Raji (cell line): ENCODE results near the gene KBTBD7.

Source experiments
- POLR2A ChIP-seq: IDR thresholded peaks from 2 replicates; pipeline ENCODE4 v1.6.1; 2011; ENCODE audit warnings: low read depth, low read length, control low read depth; ENCODE audit not compliant: insufficient read depth

The KBTBD7 gene

DNA sequence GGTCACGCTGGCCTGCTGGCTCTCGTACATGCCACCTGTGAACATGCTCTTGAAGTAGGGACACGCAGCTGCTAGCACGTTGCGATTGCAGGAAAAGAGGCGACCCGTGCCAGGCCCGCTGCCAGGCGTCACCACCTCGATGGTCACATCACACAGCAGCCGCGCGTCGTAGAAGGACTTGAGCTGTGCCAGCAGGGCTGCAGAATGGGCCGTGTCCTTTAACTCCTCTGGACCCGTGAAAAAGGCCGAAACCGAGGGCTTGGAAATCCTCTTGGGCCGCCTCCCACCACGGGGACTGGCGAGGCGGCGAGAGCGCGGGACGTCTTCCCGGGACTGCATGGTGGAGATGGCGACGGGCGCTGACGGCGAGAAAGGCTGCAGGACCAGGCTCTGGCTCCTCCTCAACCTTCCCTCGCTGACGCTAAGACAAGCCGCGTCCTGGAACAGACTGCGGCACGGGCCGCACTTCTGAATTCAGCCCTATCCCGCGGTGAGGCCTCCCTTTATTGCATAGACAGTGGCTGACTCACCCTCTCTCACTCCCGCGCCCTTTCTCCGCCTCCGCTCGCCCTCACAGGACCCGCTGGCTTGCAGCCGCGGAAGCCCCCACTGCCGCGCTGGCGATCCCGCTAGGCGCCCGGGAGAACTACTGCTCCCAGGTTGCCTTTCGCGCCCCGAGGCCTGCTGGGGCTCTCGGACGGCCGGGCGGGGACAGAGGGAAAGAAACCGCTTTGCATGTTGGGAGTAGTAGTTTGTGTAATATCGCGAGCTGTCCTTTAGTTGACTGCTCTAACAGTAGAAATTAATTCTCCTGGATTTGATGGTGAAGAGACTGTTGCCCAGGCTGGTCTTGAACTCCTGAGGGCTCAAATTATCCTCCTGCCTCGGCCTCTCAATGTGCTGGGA lies at the start of gene KBTBD7:
Gene KBTBD7, minus strand, starts transcription at position 651 of the 906 bp plus-strand sequence. Its CDS starts 312 bp downstream, at position 339.
- peak; percentile 41; the same call in 1 of the 2 replicates for TF ChIP-seq POLR2A

DNA sequence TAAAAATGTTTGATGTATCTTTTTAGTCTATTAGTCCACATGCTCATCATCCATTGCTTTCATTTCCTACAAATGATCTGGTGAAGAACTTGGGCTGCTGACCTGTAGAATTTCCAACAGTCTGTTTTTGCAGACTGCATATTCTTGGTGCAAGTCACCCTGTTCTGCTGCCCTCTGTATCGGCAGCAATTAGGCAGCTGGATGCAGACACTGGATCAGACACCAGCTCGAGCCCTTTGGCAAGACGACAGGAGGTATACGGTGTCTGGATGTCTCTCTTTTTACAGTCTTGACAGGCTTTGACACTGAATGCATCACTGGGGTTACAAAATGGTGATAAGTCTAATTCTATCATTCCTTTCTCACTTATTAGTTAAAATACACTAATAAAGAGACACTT lies 47.3 kb upstream of the KBTBD7 start:
- no peak for TF ChIP-seq POLR2A

DNA sequence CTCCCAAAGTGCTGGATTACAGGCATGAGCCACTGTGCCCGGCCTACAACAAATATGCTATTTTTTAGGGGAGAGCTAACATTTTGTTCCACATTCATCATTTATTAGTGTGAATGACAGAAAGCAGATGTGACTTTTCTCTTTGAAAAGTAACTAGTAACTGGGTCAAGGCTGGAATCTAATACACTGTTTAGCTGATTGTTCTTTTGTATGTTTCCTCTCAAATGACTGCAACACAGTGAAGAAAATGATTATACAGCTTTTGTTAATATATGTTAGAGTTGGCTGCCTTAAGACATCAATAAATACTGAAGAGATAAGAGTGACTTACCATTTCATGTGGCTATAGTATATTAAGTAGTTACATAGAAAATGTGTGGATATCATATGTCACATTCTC lies 42.0 kb upstream of the KBTBD7 start:
- no peak for TF ChIP-seq POLR2A

DNA sequence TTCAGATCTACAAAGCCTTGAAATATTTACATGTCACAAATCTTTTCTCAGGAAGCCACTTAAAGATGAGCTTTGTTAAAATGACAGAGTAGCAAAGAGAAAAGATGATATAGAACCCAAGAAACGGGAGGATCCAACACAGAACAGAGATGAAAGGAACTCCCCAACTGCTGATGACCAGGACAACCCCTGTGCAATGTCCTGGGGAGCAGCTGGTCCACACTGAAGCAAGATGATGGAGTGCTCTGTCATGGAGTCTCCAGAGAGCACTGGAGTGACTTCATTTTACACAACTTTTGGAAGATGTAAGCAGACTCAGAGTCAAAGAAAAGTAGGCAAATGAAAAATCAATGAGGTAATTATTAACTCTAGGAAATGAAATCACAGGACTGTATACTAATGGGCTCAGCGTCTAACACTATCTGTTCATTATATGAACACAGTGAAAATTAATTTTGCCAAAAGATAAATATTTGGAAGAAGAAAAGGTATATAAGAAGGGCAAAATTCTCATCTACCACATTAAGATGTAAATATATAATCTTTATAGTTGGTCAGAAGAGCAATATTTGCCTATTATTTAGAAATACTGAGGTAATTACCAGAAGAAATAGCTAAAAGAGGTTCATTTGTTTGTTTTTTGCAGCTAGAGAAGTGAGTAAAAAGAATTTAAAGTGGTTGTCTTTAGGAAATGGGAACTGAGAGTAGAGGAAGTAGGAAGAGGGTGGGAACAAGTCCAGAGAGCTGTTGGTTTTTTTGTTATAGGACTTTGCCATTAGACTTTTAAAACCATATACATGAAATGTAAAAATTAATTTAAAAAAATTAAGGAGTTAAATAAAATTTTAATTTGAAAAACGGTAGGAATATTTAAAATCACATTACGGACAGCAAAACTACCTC lies 38.5 kb upstream of the KBTBD7 start:
- TF ChIP-seq POLR2A: no peak

GRCh38 chr13:41231786-41232185 lies 37.4 kb upstream of the KBTBD7 start:
- TF ChIP-seq POLR2A: no peak

DNA sequence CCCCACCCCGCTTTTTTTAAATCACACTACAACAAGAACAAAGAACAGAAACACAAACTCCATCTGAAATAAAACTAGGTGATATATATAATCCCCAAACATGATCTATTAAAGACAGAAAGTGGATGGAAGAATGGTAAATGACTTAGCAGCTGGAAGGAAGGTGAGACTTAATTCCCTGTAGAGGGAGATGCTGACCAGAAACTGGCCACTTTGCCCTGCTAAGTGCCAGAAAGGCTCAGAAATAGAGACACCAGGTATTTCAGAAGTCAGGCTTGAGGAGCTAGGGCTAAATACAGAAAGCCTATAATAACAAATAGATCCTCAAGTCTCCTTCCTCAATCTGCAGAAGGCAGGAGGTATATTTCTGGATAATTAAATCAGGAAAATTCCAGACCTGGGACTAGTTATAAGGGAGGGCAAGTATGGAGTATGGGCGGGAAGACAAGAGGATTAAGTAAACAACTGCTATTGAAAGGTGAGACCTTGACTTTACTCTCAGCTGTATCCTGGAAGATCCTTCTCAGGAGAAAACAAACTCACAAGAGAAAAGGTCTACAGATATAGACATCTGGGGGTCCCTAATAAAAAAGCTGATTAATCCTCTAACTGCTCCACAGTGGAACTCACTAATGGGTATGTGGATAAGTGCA lies 36.8 kb upstream of the KBTBD7 start:
- TF ChIP-seq POLR2A: no peak

GRCh38 chr13:41229356-41229755 lies 35.0 kb upstream of the KBTBD7 start:
- no peak for TF ChIP-seq POLR2A

- TF ChIP-seq POLR2A: no peak
Measured at GRCh38 chr13:41224113-41225110, 30.0 kb upstream of the KBTBD7 start.

DNA sequence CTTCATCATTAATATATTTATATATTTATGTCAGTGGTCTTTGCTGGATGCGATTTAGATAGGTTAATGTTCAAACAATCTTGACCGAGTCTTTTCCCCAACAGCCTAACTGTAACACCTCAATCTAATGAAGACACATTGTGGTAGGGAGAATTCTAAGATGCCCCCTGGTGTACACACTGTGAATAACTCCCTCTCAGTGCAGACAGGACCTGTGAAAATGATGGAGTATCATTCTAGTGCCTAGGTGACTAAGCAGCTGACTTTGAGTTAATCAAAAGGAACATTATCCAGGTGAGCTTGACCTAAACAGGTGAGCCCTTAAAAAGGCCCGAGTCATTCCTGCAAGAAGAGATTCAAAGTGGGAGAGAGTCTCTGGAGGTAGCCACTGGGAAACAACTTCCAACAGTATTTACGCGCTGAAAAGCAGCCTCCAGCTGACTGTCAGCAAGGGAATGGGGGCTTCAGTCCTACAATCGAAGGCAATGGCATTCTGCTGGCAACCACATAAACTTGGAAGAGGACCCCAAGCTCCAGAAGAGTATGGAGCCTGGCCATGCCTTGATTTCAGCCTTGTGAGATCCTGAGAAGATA lies 28.0 kb upstream of the KBTBD7 start:
- no peak for TF ChIP-seq POLR2A

- no peak for TF ChIP-seq POLR2A
Measured at GRCh38 chr13:41220401-41220800, 26.0 kb upstream of the KBTBD7 start.

- no peak for TF ChIP-seq POLR2A
Measured at GRCh38 chr13:41216160-41216559, 21.8 kb upstream of the KBTBD7 start.

DNA sequence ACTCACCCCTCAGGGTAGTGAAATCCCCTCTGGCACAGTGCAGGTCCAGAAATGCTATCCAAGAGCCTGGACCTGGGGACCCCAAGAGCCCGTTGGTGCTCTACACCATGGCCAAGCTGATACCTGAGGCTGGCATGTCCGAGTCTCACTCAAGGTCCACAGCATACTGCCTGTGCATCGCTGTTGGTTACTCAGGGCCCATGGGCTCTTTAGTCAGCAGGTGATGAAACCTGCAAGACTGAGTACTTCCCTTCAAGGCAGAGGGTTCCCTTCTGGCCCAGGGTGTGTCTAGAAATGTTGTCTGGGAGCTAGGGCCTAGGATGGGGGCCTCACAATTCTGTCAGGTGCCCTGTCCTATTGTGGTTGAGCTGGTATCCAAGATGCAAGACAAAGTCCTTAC lies 19.6 kb upstream of the KBTBD7 start:
- TF ChIP-seq POLR2A: no peak

- no peak for TF ChIP-seq POLR2A
Measured at GRCh38 chr13:41213316-41213715, 18.9 kb upstream of the KBTBD7 start.

- no peak for TF ChIP-seq POLR2A
Measured at GRCh38 chr13:41212881-41213280, 18.5 kb upstream of the KBTBD7 start.
